Breast epithelium (tissue), 4 donors: ENCODE data around the gene OR5AU1. TPM values are rescaled to one million over a fixed set of nuclear protein-coding genes. Genes with fewer than 3 reads are reported as not detected.

Source experiments
- DNase-seq, 2 donors: peaks; one replicate each; pipeline ENCODE4 v3.0.0-alpha.2; 2019; ENCODE audit warnings: low spot score in 2 of 2
- H3K27ac ChIP-seq, 2 donors: fragments of 200-600 bp; sonication (generic) in 1 of 2; one replicate each; pipeline ENCODE4 v1.5.1; 2016 to 2019; ENCODE audit warnings: mild to moderate bottlenecking in 1 of 2
- H3K27me3 ChIP-seq, 2 donors: fragments of 200-600 bp; sonication (generic) in 1 of 2; one replicate each; pipeline versions ENCODE4 v1.5.1 to v1.6.0; 2017 to 2019; ENCODE audit warnings: control low read depth in 1 of 2, mild to moderate bottlenecking in 1 of 2
- H3K36me3 ChIP-seq: fragments of 200-600 bp; one replicate; pipeline ENCODE4 v1.5.1; 2019
- H3K4me1 ChIP-seq, 2 donors: fragments of 200-600 bp; sonication (generic); one replicate each; pipeline ENCODE4 v1.5.1; 2016 to 2019; ENCODE audit warnings: control low read depth in 1 of 2
- H3K4me3 ChIP-seq, 3 donors: fragments of 200-600 bp; sonication (generic); 1 replicate in 2 of 3; 2 replicates in 1 of 3; pipeline ENCODE4 v1.5.1; 2016 to 2019; ENCODE audit warnings: mild to moderate bottlenecking in 3 of 3, moderate library complexity in 2 of 3
- H3K9me3 ChIP-seq, 2 donors: fragments of 200-600 bp; sonication (generic) in 1 of 2; one replicate each; pipeline ENCODE4 v1.5.1; 2016 to 2019; ENCODE audit warnings: control low read depth in 1 of 2
- CTCF ChIP-seq, 3 donors: fragments of 450-650 bp; IDR thresholded peaks; one replicate each; pipeline ENCODE4 v1.5.1; 2016 to 2017; ENCODE audit warnings: antibody characterized with exemption in 3 of 3, mild to moderate bottlenecking in 3 of 3, moderate library complexity in 3 of 3
- POLR2A ChIP-seq: fragments of 450-650 bp; IDR thresholded peaks from one replicate; pipeline ENCODE4 v1.6.1; 2016; ENCODE audit warnings: antibody characterized with exemption, mild to moderate bottlenecking, moderate library complexity
- POLR2AphosphoS5 ChIP-seq, 3 donors: sonication (generic); formaldehyde crosslinking; IDR thresholded peaks; one replicate each; pipeline ENCODE4 v1.6.1; 2017; ENCODE audit warnings: antibody characterized with exemption in 3 of 3
- intact Hi-C: fragments of 100-400 bp; cut with DNase I; formaldehyde crosslinking; loops from one replicate; pipeline ENCODE4 v1.15.1; 2023; ENCODE audit warnings: low total_unique reads
- total RNA-seq, 3 donors: library from RNA; depleted of rRNA; stranded (reverse); fragments of >200 nt; gene quantifications; one replicate each; pipeline ENCODE4 v1.1.0, GENCODE V29; 2016

The OR5AU1 gene
- total RNA-seq, 3 donors from 2014 or later: not detected

DNA sequence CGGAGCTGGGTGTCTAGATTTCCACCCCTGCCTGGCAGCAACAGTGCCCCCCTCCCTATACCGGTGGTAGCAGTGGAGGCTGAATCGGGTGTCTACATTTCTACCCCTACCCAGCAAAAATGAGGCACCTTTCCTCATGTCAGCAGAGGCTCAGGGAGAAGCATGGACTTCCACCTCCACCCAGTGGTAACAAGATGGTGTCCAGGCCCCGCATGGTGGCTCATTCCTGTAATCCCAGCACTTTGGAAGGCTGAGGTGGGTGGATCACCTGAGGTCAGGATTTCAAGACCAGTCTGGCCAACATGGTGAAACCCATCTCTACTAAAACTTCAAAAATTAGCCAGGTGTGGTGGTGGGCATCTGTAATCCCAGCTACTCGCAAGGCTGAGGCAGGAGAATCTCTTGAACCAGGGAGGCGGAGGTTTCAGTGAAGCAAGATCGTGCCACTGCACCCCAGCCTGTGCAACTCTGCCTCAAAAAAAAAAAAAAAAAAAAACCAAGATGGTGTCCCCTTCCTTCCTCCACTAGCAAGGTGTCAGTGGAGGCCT lies 35.5 kb upstream of the OR5AU1 start:
- H3K27ac ChIP-seq: no peak overlapping the region
- no peaks in the 10 kb centered on the region for H3K9me3 ChIP-seq
- no peaks in the 10 kb centered on the region for H3K4me1 ChIP-seq
- no peak for TF ChIP-seq POLR2AphosphoS5 (IDR thresholded peaks at IDR 0.05)
- TF ChIP-seq CTCF (IDR thresholded peaks at IDR 0.05): no peak
- no peak for TF ChIP-seq POLR2A
- peak overlapping the region in 1 of 3 donors; percentile 43 for H3K4me3 ChIP-seq
- no peak for DNase-seq
- intact Hi-C loops: no loop called here
- no peaks in the 10 kb centered on the region for H3K27me3 ChIP-seq
- H3K36me3 ChIP-seq: no peaks in the 10 kb centered on the region

DNA sequence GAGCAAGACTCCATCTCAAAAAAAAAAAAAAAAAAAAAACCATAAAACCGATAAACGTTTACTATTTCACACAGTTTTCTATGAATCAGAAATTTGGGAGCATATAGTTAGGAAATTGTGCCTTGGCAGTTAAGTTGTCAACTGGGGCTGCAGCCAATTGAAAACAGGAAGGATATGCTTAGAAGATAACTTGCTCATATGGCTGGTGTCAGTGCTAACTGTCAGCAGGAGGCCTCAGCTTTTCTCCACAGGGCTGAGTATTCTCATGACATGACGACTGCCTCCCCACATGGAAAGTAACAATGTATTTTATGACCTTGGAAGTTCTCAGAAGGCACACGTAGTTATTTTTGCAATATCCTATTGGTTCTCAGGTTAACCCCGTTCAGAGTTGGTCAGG lies 29.6 kb upstream of the OR5AU1 start:
- intact Hi-C loops: no loop called here
- Histone ChIP-seq H3K36me3 (no peaks in the 10 kb centered on the region), H3K27me3 (no peaks in the 10 kb centered on the region), H3K9me3 (no peaks in the 10 kb centered on the region), H3K4me3 (no peak overlapping the region), H3K27ac (no peak overlapping the region), H3K4me1 (no peaks in the 10 kb centered on the region)
- no peak for DNase-seq
- TF ChIP-seq CTCF (IDR thresholded peaks at IDR 0.05) (no peak), POLR2A (no peak), POLR2AphosphoS5 (IDR thresholded peaks at IDR 0.05) (no peak)

DNA sequence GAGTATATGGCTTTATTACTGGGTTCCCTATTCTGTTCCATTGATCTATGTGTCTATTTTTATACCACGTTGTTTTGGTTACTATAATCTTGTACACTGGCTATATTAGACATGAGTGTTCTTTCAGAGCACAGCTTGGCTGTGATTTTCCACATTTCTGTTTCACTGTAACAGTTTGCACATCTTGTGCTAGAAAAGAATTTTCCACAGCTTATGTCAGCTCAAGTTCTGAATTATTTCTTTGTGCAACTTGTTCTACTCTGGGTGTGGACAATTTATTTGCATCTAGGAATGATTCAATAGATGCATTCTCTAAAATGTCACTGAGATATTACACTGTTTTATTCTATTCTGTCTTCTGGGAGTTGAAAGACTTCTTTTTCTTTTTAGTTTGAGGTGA lies 28.4 kb upstream of the OR5AU1 start:
- Histone ChIP-seq H3K27ac (no peak overlapping the region), H3K9me3 (no peaks in the 10 kb centered on the region)
- intact Hi-C loops: no loop called here

GRCh38 chr14:21182166-21182565 lies 26.3 kb upstream of the OR5AU1 start:
- no peaks in the 10 kb centered on the region for H3K27me3 ChIP-seq
- intact Hi-C loops: no loop called here
- no peak overlapping the region for H3K4me3 ChIP-seq
- no peaks in the 10 kb centered on the region for H3K4me1 ChIP-seq
- TF ChIP-seq POLR2A: no peak
- TF ChIP-seq POLR2AphosphoS5 (IDR thresholded peaks at IDR 0.05): no peak
- TF ChIP-seq CTCF (IDR thresholded peaks at IDR 0.05): no peak
- no peaks in the 10 kb centered on the region for H3K9me3 ChIP-seq
- DNase-seq: no peak
- no peak overlapping the region for H3K27ac ChIP-seq
- no peaks in the 10 kb centered on the region for H3K36me3 ChIP-seq

More for the DNA sequence above, 28.4 kb upstream of the OR5AU1 start:
- Histone ChIP-seq H3K27me3 (no peaks in the 10 kb centered on the region), H3K4me1 (no peaks in the 10 kb centered on the region), H3K4me3 (no peak overlapping the region), H3K36me3 (no peaks in the 10 kb centered on the region)
- DNase-seq: no peak
- TF ChIP-seq POLR2A (no peak), CTCF (IDR thresholded peaks at IDR 0.05) (no peak), POLR2AphosphoS5 (IDR thresholded peaks at IDR 0.05) (no peak)

- TF ChIP-seq POLR2A (no peak), POLR2AphosphoS5 (IDR thresholded peaks at IDR 0.05) (no peak), CTCF (IDR thresholded peaks at IDR 0.05) (no peak)
- H3K27me3 ChIP-seq: no peaks in the 10 kb centered on the region
- no peak for DNase-seq
- peaks cover 0 to 6% of the 10 kb centered on the region in 2 donors for H3K9me3 ChIP-seq
- intact Hi-C loops: no loop called here
- no peak overlapping the region for H3K27ac ChIP-seq
- H3K4me3 ChIP-seq: no peak overlapping the region
- H3K4me1 ChIP-seq: no peaks in the 10 kb centered on the region
- H3K36me3 ChIP-seq: no peaks in the 10 kb centered on the region
Observed at GRCh38 chr14:21171128-21171527, 15.3 kb upstream of the OR5AU1 start.
